GM18520 (cell line): Measurements from ENCODE around the gene WDR70.
"Not testable (repeated sequence)": the region's sequence is repeated elsewhere in the genome, so short reads cannot be mapped to it uniquely, and the experiment has no call there.

Experiments used
- ATAC-seq: cut with Tn5 transposase; IDR thresholded peaks from one replicate; pipeline ENCODE4 v1.9.1; 2021; ENCODE audit not compliant: unreplicated experiment

The WDR70 gene

GRCh38 chr5:37379100-37379628 is at the start of gene WDR70:
WDR70 (plus strand) TSS chr5:37379318; CDS start chr5:37379368, 50 bp downstream.
- ATAC-seq = peak; percentile 99

GRCh38 chr5:37334754-37335153 is 44.4 kb upstream of the WDR70 start:
- ATAC-seq = not testable (repeated sequence)

- not testable (repeated sequence) for ATAC-seq
Measured at GRCh38 chr5:37342741-37343140, 36.4 kb upstream of the WDR70 start.

- ATAC-seq = no peak
Measured at GRCh38 chr5:37355161-37355560, 24.0 kb upstream of the WDR70 start.

GRCh38 chr5:37370550-37370863 is 8.6 kb upstream of the WDR70 start:
- ATAC-seq = no peak

GRCh38 chr5:37370864-37371726 is 8.0 kb upstream of the WDR70 start, which contains the start of gene NUP155:
NUP155 (minus strand) TSS chr5:37371106; CDS start chr5:37370977, 129 bp downstream.
- ATAC-seq = peak; percentile 89

- ATAC-seq = no peak
Measured at GRCh38 chr5:37375091-37375490, 4.0 kb upstream of the WDR70 start.

- ATAC-seq = not testable (repeated sequence)
Measured at GRCh38 chr5:37378066-37378465, 1.1 kb upstream of the WDR70 start.

- ATAC-seq = no peak
Measured at GRCh38 chr5:37391591-37391990, 12.5 kb downstream of the WDR70 start.

- no peak for ATAC-seq
Measured at GRCh38 chr5:37396352-37396751, 17.2 kb downstream of the WDR70 start.

- ATAC-seq = no peak
Measured at GRCh38 chr5:37400501-37400900, 21.4 kb downstream of the WDR70 start.

- ATAC-seq = no peak
Measured at GRCh38 chr5:37412515-37412914, 33.4 kb downstream of the WDR70 start.

GRCh38 chr5:37415456-37415855 is 36.3 kb downstream of the WDR70 start:
- not testable (repeated sequence) for ATAC-seq

- ATAC-seq = no peak
Measured at GRCh38 chr5:37417347-37417746, 38.2 kb downstream of the WDR70 start.

GRCh38 chr5:37424441-37424840 is 45.3 kb downstream of the WDR70 start:
- no peak for ATAC-seq

GRCh38 chr5:37428044-37428443 is 48.9 kb downstream of the WDR70 start:
- ATAC-seq = no peak

- ATAC-seq = no peak
Measured at GRCh38 chr5:37435261-37435660, 56.1 kb downstream of the WDR70 start.

- ATAC-seq = peak; percentile 60
Measured at GRCh38 chr5:37436146-37436934, 57.2 kb downstream of the WDR70 start.

GRCh38 chr5:37437711-37438110 is 58.6 kb downstream of the WDR70 start:
- ATAC-seq = no peak

GRCh38 chr5:37445783-37446182 is 66.7 kb downstream of the WDR70 start:
- not testable (repeated sequence) for ATAC-seq

- no peak for ATAC-seq
Measured at GRCh38 chr5:37448941-37449340, 69.8 kb downstream of the WDR70 start.

GRCh38 chr5:37451991-37452390 is 72.9 kb downstream of the WDR70 start:
- ATAC-seq = not testable (repeated sequence)
